AG09309 (cell line): Measurements from ENCODE around the gene APEX1.

ENCODE experiments used
- DNase-seq: peaks from one replicate; pipeline ENCODE4 v3.0.0-alpha.2; 2010; ENCODE audit warnings: low read depth
- H3K4me3 ChIP-seq: 2 replicates; pipeline ENCODE4 v1.5.1; 2011; ENCODE audit warnings: mild to moderate bottlenecking, low read depth, low read length, moderate library complexity; ENCODE audit not compliant: control insufficient read depth
- TF ChIP-seq, protein P1 (sequence below): IDR thresholded peaks from 2 replicates; pipeline ENCODE4 v1.5.1; 2011; ENCODE audit warnings: mild to moderate bottlenecking, low read depth, low read length, inconsistent platforms; ENCODE audit not compliant: insufficient read depth, control insufficient read depth; ENCODE audit errors: missing control alignments

Gene APEX1

DNA sequence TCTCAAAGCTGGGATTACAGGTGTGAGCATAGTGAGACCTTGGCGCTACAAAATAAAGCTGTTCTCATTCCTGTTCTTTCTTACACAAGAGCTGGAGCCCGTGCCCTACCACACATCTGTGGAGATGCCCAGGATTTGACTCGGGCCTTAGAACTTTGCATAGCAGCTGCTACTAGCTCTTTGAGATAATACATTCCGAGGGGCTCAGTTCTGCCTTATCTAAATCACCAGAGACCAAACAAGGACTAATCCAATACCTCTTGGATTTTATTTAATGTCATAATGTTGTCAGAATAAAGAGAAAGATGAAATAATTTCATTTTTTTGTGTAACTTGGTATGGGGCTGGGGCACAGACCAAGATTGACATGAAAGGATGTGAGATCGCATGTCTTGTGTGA is 21.8 kb downstream of the APEX1 start:
- H3K4me3 ChIP-seq, result no peak overlapping the region
- TF ChIP-seq, protein P1, sequence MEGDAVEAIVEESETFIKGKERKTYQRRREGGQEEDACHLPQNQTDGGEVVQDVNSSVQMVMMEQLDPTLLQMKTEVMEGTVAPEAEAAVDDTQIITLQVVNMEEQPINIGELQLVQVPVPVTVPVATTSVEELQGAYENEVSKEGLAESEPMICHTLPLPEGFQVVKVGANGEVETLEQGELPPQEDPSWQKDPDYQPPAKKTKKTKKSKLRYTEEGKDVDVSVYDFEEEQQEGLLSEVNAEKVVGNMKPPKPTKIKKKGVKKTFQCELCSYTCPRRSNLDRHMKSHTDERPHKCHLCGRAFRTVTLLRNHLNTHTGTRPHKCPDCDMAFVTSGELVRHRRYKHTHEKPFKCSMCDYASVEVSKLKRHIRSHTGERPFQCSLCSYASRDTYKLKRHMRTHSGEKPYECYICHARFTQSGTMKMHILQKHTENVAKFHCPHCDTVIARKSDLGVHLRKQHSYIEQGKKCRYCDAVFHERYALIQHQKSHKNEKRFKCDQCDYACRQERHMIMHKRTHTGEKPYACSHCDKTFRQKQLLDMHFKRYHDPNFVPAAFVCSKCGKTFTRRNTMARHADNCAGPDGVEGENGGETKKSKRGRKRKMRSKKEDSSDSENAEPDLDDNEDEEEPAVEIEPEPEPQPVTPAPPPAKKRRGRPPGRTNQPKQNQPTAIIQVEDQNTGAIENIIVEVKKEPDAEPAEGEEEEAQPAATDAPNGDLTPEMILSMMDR, result no peak
- DNase-seq, result no peak

DNA sequence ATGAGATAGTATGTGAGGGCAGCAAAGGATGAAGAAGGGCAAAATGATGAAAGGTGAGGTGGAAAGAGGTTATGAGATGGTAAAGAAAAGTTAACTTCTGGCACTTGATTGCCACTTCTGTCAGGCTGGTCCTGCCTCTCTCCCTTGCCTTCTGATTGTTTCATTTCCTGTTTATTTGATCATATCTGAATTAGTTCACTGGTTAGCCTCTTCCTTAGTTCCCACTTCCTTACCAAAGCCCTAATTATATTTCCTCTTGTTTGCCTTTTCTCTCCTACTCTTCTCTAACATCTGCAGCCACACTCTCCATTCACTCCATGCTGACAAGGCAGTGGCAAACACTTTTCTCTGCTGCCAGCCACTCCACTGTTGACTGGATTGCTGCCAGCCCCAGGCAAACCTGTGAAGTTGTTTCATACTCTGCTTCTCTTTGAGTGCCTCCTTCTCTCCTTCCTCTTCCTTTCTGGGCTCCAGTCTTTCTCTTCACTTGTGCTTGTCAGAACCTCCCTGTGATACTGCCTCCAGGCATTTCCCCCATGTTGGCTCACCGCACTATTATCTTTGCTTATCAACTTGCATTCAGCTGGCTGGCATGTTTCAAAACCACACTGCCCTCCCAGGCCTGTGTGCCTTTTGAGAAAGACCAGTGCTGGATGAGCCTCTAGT is 22.3 kb downstream of the APEX1 start:
- TF ChIP-seq, protein P1, result no peak
- DNase-seq, result no peak
- no peak overlapping the region for H3K4me3 ChIP-seq

DNA sequence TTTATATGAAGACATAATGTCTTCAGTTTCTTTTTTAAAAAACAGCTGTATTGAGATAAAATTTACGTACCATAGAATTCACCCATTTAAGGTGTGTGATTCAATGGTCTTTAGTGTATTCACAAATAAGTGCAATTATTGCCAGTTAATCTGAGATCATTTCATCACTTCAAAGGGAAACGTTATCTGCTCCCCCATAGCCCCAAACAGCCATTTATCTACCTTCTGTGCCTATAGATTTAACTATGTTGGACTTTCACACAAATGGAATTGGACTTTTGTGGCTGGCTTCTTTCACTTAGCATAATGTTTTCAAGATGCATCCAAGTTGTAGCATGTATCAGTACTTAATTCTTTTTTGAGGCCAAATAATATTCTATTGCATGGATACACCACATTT is 23.9 kb downstream of the APEX1 start:
- no peak overlapping the region for H3K4me3 ChIP-seq
- TF ChIP-seq, protein P1, result no peak
- DNase-seq, result no peak

DNA sequence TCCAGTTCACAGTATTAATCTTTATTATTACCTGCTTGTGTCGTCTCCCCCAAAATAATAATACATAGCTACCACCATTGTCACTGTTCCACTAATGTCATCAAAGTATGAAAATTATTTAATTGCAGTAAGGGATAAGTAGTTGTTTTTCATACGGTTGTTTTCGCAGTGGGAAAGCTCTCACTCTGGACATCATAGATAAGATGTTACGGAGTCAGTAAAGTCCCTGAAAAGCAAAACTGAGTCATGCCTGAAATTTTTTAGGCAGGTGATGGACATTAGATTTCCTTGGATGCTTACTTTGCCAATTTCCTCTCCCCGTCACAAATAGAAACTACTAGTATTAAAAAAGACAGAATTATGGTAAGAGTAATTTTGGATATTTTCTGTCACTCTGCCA is 27.4 kb downstream of the APEX1 start:
- TF ChIP-seq, protein P1, result no peak
- no peak overlapping the region for H3K4me3 ChIP-seq
- no peak for DNase-seq

DNA sequence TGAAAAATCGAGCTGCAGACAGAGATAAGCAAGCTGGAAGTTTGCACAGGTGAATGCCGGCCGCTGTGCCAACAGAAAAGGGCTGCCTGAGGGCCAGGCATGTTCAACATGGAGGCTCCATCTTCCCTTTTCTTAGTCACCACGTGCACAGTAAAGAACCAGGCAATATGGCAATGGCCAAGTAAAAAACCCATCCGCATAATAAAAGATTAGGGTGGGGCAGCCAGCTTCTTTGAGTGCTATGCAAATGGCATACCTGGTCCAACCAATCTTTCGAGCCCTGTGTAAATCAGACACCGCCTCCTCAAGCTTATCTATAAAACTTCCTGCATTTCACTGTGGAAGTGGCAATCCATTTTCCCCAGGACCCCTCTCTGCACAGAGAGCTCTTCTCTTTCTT is 30.9 kb downstream of the APEX1 start:
- TF ChIP-seq, protein P1, result no peak
- no peak for DNase-seq

DNA sequence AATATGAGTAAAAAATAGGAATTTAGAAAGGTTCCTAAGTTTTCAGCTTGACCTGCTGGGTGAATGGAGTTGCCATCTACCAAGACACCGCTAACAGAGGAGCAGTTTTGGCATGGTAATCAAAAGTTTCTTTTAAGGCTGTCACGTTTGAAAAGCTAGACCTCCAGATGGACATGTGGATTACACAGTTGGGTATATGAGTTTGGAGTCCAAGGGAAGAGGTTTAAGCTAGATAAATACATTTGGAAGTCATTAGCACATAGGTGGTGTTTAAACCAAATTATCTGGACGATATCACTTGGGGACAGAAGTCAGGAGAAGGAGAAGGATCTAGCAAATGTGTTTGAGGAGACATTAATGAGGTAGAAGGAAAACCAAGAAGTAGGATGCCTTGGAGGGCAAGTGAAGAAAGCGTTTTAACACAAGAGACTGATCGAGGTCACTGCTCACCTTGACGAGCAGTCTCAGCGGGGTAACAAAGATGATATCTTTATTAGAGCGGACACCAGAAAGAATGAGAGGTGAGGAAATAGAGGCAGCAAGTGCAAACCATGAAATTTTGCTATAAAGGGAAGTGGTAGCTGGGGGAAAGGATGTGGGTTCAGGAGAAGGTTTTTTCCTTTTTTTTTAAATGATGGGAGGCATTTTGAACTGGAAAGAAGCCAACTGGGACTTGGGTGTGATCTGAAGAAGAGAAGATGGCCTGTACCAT is 31.8 kb downstream of the APEX1 start:
- H3K4me3 ChIP-seq, result no peak overlapping the region
- TF ChIP-seq, protein P1, result no peak
- DNase-seq, result no peak

More for the DNA sequence above, 30.9 kb downstream of the APEX1 start:
- no peak overlapping the region for H3K4me3 ChIP-seq
